Loucy (cell line): ENCODE measurements around the gene ITGB5.

Source experiments
- H2AFZ ChIP-seq: fragments of 200-600 bp; sonication (generic); 2 replicates; pipeline ENCODE4 v1.6.0; 2016; ENCODE audit warnings: antibody characterized with exemption, mild to moderate bottlenecking, low read length, moderate library complexity
- H3F3A ChIP-seq: fragments of 200-600 bp; 2 replicates; pipeline ENCODE4 v1.6.0; 2016; ENCODE audit warnings: antibody characterized with exemption, low read depth, mild to moderate bottlenecking
- H3K27me3 ChIP-seq: fragments of 200-600 bp; sonication (generic); 2 replicates; pipeline ENCODE4 v1.6.1; 2014; ENCODE audit warnings: low read length, mild to moderate bottlenecking; ENCODE audit not compliant: insufficient read depth, poor library complexity, severe bottlenecking
- H3K36me3 ChIP-seq: fragments of 200-600 bp; sonication (generic); 2 replicates; pipeline ENCODE4 v1.6.1; 2016; ENCODE audit warnings: low read length; ENCODE audit not compliant: insufficient read depth
- H3K4me1 ChIP-seq: fragments of 200-600 bp; sonication (generic); 2 replicates; pipeline ENCODE4 v1.5.1; 2014; ENCODE audit warnings: low read length, mild to moderate bottlenecking; ENCODE audit not compliant: insufficient read depth, poor library complexity, severe bottlenecking
- H3K4me2 ChIP-seq: fragments of 200-600 bp; sonication (generic); 2 replicates; pipeline ENCODE4 v1.6.0; 2014; ENCODE audit warnings: antibody characterized with exemption, low read length, low read depth, mild to moderate bottlenecking; ENCODE audit not compliant: poor library complexity, severe bottlenecking
- H3K4me3 ChIP-seq: fragments of 200-600 bp; sonication (generic); 2 replicates; pipeline ENCODE4 v1.5.1; 2014; ENCODE audit warnings: low read length, mild to moderate bottlenecking, mixed read lengths; ENCODE audit not compliant: poor library complexity, severe bottlenecking
- H3K79me2 ChIP-seq: fragments of 200-600 bp; sonication (generic); 2 replicates; pipeline ENCODE4 v1.6.1; 2014; ENCODE audit warnings: low read length; ENCODE audit not compliant: insufficient read depth
- H3K9ac ChIP-seq: fragments of 200-600 bp; sonication (generic); 2 replicates; pipeline ENCODE4 v1.6.0; 2014; ENCODE audit warnings: mild to moderate bottlenecking, low read depth, low read length, moderate library complexity; ENCODE audit not compliant: poor library complexity, severe bottlenecking
- H3K9me2 ChIP-seq: fragments of 200-600 bp; sonication (generic); replicated peaks from 2 replicates; pipeline ENCODE4 v1.6.1; 2016; ENCODE audit warnings: low read depth, low read length, mixed read lengths
- H3K9me3 ChIP-seq: fragments of 200-600 bp; sonication (generic); 2 replicates; pipeline ENCODE4 v1.6.1; 2014; ENCODE audit warnings: mild to moderate bottlenecking, antibody characterized with exemption, low read length, low read depth; ENCODE audit not compliant: insufficient read depth
- H4K20me1 ChIP-seq: fragments of 200-600 bp; sonication (generic); 2 replicates; pipeline ENCODE4 v1.6.0; 2014; ENCODE audit warnings: antibody characterized with exemption, low read length, mild to moderate bottlenecking; ENCODE audit not compliant: insufficient read depth, poor library complexity, severe bottlenecking
- EZH2phosphoT487 ChIP-seq: fragments of 200-600 bp; IDR thresholded peaks from 2 replicates; pipeline ENCODE4 v1.6.1; 2018; ENCODE audit warnings: antibody characterized with exemption, mild to moderate bottlenecking, moderate library complexity, borderline replicate concordance
- TF ChIP-seq, protein P1 (sequence below): fragments of 200-600 bp; sonication (generic); conservative IDR thresholded peaks from 2 replicates; pipeline ENCODE4 v1.5.1; 2014; ENCODE audit warnings: mild to moderate bottlenecking, antibody characterized with exemption, low read length

Gene ITGB5

DNA sequence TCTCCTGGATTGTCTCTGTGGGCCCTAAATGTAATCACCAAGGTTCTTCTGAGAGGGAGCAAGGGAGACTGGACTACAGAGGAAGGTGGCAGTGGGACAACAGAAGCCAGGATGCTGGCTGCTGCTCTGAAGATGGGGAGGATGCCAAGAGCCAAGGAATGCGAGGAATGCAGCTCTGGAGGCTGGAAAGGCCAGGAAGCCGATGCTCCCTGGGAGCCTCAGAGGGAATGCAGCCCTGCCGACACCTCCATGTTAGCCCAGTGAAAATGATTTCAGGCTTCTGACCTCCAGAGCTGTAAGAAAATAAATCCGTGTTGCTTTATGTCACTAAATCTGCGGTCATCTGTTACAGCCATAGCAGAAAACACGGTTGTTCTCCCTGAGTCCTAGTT, 112.8 kb downstream of the ITGB5 start:
- Histone ChIP-seq H2AFZ (no peak overlapping the region), H3K9ac (no peak overlapping the region)

DNA sequence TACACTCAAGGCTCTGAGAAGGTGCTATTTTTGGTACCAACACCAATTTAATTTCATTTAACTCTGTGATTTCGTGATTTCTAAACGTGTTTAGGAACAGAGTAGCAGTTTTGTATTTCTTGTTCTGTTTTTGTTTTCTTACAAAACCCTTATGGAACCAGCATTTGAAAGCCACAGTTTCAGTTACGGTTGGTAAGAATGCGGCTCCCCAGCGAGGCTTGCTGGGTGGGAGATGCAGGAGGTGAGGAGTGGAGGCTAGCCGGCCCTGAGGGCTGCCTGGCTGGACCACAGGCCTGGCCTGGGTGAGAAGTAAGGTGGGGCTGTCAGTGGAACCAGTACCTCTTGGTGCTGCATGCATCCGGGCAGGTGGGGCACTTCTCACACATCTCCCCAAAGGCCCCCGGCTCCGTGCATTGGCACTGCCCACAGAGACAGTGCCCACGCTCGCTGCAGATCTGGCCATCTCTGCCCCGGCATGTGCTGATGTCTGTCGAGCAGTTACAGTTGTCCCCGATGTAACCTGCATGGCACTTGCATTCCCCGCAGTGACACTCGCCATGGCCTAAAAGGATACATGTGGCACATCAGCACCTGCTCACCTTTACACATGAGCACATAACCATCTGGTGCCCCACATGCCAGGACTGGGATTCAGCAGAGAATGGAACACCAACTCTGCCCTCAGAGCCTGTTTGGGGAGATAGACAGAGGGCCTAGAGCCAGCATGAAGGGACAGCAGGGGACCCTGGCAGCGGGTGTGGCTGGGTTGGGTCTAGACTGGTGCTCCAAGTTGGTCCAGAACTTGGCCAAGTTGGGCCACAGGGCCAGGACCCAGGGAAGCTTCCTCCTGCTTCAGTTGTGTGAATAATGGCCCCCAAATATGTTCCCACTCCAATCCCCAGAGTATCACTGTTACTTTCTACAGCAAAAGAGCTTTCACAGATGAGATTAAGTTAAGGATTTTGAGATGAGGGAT, 113.5 kb downstream of the ITGB5 start:
- Histone ChIP-seq H3K27me3 (no peaks in the 10 kb centered on the region), H3K4me3 (no peak overlapping the region), H3K4me2 (no peak overlapping the region), H3K9me2 (no peaks in the 10 kb centered on the region), H4K20me1 (no peaks in the 10 kb centered on the region), H3K36me3 (no peaks in the 10 kb centered on the region), H3K4me1 (no peaks in the 10 kb centered on the region), H3K9ac (no peak overlapping the region), H2AFZ (no peak overlapping the region), H3K9me3 (no peaks in the 10 kb centered on the region), H3K79me2 (no peaks in the 10 kb centered on the region), H3F3A (no peaks in the 10 kb centered on the region)
- TF ChIP-seq, protein P1, sequence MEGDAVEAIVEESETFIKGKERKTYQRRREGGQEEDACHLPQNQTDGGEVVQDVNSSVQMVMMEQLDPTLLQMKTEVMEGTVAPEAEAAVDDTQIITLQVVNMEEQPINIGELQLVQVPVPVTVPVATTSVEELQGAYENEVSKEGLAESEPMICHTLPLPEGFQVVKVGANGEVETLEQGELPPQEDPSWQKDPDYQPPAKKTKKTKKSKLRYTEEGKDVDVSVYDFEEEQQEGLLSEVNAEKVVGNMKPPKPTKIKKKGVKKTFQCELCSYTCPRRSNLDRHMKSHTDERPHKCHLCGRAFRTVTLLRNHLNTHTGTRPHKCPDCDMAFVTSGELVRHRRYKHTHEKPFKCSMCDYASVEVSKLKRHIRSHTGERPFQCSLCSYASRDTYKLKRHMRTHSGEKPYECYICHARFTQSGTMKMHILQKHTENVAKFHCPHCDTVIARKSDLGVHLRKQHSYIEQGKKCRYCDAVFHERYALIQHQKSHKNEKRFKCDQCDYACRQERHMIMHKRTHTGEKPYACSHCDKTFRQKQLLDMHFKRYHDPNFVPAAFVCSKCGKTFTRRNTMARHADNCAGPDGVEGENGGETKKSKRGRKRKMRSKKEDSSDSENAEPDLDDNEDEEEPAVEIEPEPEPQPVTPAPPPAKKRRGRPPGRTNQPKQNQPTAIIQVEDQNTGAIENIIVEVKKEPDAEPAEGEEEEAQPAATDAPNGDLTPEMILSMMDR = no peak
- TF ChIP-seq EZH2phosphoT487 = no peak

More for the DNA sequence above, 112.8 kb downstream of the ITGB5 start:
- Histone ChIP-seq H3K9me3 (no peaks in the 10 kb centered on the region), H3K4me1 (no peaks in the 10 kb centered on the region), H3K79me2 (no peaks in the 10 kb centered on the region), H4K20me1 (no peaks in the 10 kb centered on the region), H3K9me2 (no peaks in the 10 kb centered on the region), H3F3A (no peaks in the 10 kb centered on the region), H3K36me3 (no peaks in the 10 kb centered on the region), H3K4me2 (no peak overlapping the region), H3K4me3 (no peak overlapping the region), H3K27me3 (no peaks in the 10 kb centered on the region)
- TF ChIP-seq, protein P1 = no peak

DNA sequence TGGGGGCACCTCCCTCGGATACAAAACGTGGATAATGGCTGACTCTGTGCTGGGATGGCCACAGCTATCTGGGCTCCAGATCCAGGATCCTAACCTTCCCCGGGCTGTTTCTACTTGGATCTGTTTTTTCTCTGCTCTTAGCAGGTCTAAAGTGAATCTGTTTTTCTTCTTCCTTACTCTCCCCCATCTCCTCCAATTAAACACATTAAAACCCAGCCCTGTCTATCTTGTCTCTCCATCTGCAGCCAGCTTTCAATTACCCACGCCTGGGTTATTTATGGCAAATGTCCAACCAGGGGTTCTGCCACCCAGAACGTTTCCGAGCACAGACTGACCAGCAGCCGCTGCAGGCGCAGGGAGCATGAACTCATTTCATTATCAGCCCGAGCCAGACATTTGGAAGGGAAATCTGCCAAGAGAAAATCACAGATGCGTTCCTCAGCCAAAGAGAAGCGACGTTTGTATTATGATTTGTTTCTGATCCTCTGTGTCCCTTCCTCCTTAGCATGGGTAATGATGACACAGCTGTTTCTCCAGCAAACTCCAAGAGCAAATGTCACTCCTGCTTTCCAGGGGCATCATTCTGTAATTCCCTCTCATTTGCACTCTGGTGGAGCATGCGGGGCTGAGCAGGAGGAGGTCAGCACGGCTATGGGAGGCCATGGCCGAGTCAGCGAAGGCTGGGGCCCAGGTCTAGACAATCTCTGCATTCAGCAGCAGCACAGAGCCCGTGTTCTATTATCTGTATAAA, 114.9 kb downstream of the ITGB5 start:
- Histone ChIP-seq H3K79me2 (no peaks in the 10 kb centered on the region), H3K4me2 (no peak overlapping the region), H3F3A (no peaks in the 10 kb centered on the region), H3K9me2 (no peaks in the 10 kb centered on the region), H3K4me1 (no peaks in the 10 kb centered on the region), H2AFZ (no peak overlapping the region), H3K27me3 (no peaks in the 10 kb centered on the region), H4K20me1 (no peaks in the 10 kb centered on the region), H3K4me3 (no peak overlapping the region), H3K36me3 (no peaks in the 10 kb centered on the region), H3K9me3 (no peaks in the 10 kb centered on the region), H3K9ac (no peak overlapping the region)
- TF ChIP-seq, protein P1 = no peak
- no peak for TF ChIP-seq EZH2phosphoT487
